A673 (cell line): ENCODE data around the gene ASTN1. TPM values are rescaled to one million over a fixed set of nuclear protein-coding genes. Genes with fewer than 3 reads are reported as not detected.

Experiments
- BruUV-seq: library from RNA; stranded (reverse); fragments of 400-500 nt; replicated peaks from 2 replicates; lab custom pipeline; 2021; lab: Mats Ljungman, UMichigan
- CTCF ChIA-PET: fragments of 300-600 bp; sonication (Branson Sonifier 250); formaldehyde crosslinking; loops from one replicate; lab custom pipeline; 2022; ENCODE audit warnings: antibody characterized with exemption; lab: Charles Lee
- POLR2A ChIA-PET: fragments of 300-600 bp; sonication (Branson Sonifier 250); formaldehyde crosslinking; loops from one replicate; lab custom pipeline; 2022; ENCODE audit warnings: antibody characterized with exemption; ENCODE audit not compliant: low non-redundant PET; lab: Charles Lee
- DNase-seq: peaks from one replicate; pipeline ENCODE4 v3.0.0-alpha.2; 2015; ENCODE audit warnings: low spot score
- H3K27ac ChIP-seq: fragments of 200-600 bp; sonication (generic); 2 replicates; pipeline ENCODE4 v1.5.1; 2016; ENCODE audit warnings: mixed run types, low read depth, mild to moderate bottlenecking, mixed read lengths, antibody characterized with exemption, low read length; ENCODE audit not compliant: poor library complexity, severe bottlenecking
- H3K27me3 ChIP-seq: fragments of 200-600 bp; sonication (generic); replicated peaks from 2 replicates; pipeline ENCODE4 v1.6.1; 2017; ENCODE audit warnings: mixed run types, low read depth, mild to moderate bottlenecking, mixed read lengths, antibody characterized with exemption, low read length; ENCODE audit not compliant: insufficient read depth, poor library complexity
- H3K36me3 ChIP-seq: fragments of 200-600 bp; sonication (generic); 2 replicates; pipeline ENCODE4 v1.6.1; 2016; ENCODE audit warnings: mixed run types, mild to moderate bottlenecking, mixed read lengths, antibody characterized with exemption, low read length; ENCODE audit not compliant: insufficient read depth, poor library complexity, severe bottlenecking
- H3K4me1 ChIP-seq: fragments of 200-600 bp; sonication (generic); 2 replicates; pipeline ENCODE4 v1.6.1; 2017; ENCODE audit warnings: mixed run types, mild to moderate bottlenecking, mixed read lengths, antibody characterized with exemption, low read length; ENCODE audit not compliant: insufficient read depth, poor library complexity, severe bottlenecking
- H3K4me3 ChIP-seq: fragments of 200-600 bp; sonication (generic); 2 replicates; pipeline ENCODE4 v1.5.1; 2016; ENCODE audit warnings: low read depth, mixed run types, mild to moderate bottlenecking, mixed read lengths, low read length; ENCODE audit not compliant: poor library complexity, severe bottlenecking
- H3K9me3 ChIP-seq: fragments of 200-600 bp; sonication (generic); 2 replicates; pipeline ENCODE4 v1.6.1; 2016; ENCODE audit warnings: mixed run types, low read depth, mild to moderate bottlenecking, mixed read lengths, antibody characterized with exemption, low read length; ENCODE audit not compliant: poor library complexity, severe bottlenecking
- EZH2 ChIP-seq: fragments of 200-600 bp; sonication (generic); IDR thresholded peaks from 2 replicates; pipeline ENCODE4 v1.6.1; 2017; ENCODE audit warnings: borderline replicate concordance, low read depth, mild to moderate bottlenecking, mixed read lengths, antibody characterized with exemption, low read length; ENCODE audit not compliant: poor library complexity, severe bottlenecking
- intact Hi-C: fragments of 100-400 bp; cut with micrococcal nuclease; formaldehyde crosslinking; loops from one replicate; pipeline ENCODE4 v1.10.0; 2022; ENCODE audit not compliant: unreplicated experiment
- total RNA-seq: library from RNA; stranded (reverse); gene quantifications from 2 replicates; pipeline ENCODE4 v1.2.3, GENCODE V29; 2021
- TF ChIP-seq, protein P1 (sequence below): fragments of 300-800, 200-600 bp; sonication (generic); conservative IDR thresholded peaks from 2 replicates; pipeline ENCODE4 v1.5.1; 2017; ENCODE audit warnings: low read depth, mild to moderate bottlenecking, antibody characterized with exemption, low read length, moderate library complexity, mixed read lengths

Gene ASTN1
- total RNA-seq, 1 experiment from 2014 or later, result 0.41 TPM

DNA sequence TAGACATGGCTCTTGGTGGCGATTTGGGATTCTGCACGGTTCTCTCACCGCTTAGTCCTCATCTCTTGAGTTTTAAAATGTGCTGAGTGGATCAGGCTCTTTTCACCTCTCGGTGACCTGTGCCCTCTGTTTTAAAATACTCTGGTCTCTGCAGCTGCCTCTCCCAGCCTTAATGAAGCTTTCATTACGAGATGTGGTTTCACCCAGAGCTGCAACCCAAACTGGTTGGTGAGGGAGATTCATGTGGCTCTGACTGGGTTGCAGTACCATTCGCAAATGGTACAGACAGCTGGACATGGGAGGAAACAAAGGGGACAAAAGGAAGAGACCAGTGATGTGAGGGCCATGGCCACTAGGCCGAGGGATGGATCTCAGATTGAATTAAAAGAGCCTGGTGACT lies 258.9 kb downstream of the ASTN1 start:
- ChIA-PET POLR2A (no interaction called here), CTCF (interaction anchor here (1.4 kb wide), 1 partner anchor 43 kb away, joined by 3 read pairs; no protein-coding TSS in a partner anchor)
- H3K27ac ChIP-seq, result no peak overlapping the region
- no peak for TF ChIP-seq EZH2
- TF ChIP-seq, protein P1, sequence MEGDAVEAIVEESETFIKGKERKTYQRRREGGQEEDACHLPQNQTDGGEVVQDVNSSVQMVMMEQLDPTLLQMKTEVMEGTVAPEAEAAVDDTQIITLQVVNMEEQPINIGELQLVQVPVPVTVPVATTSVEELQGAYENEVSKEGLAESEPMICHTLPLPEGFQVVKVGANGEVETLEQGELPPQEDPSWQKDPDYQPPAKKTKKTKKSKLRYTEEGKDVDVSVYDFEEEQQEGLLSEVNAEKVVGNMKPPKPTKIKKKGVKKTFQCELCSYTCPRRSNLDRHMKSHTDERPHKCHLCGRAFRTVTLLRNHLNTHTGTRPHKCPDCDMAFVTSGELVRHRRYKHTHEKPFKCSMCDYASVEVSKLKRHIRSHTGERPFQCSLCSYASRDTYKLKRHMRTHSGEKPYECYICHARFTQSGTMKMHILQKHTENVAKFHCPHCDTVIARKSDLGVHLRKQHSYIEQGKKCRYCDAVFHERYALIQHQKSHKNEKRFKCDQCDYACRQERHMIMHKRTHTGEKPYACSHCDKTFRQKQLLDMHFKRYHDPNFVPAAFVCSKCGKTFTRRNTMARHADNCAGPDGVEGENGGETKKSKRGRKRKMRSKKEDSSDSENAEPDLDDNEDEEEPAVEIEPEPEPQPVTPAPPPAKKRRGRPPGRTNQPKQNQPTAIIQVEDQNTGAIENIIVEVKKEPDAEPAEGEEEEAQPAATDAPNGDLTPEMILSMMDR, result no peak
- intact Hi-C loops, result loop anchor here (2.0 kb wide), 1 partner anchor 45 kb away; no protein-coding TSS in a partner anchor
- no peaks in the 10 kb centered on the region for H3K36me3 ChIP-seq
- BruUV-seq, result no TSS peak
- no peaks in the 10 kb centered on the region for H3K9me3 ChIP-seq
- no peaks in the 10 kb centered on the region for H3K27me3 ChIP-seq
- no peak for DNase-seq
- no peak overlapping the region for H3K4me3 ChIP-seq
- peaks cover 28% of the 10 kb centered on the region for H3K4me1 ChIP-seq

DNA sequence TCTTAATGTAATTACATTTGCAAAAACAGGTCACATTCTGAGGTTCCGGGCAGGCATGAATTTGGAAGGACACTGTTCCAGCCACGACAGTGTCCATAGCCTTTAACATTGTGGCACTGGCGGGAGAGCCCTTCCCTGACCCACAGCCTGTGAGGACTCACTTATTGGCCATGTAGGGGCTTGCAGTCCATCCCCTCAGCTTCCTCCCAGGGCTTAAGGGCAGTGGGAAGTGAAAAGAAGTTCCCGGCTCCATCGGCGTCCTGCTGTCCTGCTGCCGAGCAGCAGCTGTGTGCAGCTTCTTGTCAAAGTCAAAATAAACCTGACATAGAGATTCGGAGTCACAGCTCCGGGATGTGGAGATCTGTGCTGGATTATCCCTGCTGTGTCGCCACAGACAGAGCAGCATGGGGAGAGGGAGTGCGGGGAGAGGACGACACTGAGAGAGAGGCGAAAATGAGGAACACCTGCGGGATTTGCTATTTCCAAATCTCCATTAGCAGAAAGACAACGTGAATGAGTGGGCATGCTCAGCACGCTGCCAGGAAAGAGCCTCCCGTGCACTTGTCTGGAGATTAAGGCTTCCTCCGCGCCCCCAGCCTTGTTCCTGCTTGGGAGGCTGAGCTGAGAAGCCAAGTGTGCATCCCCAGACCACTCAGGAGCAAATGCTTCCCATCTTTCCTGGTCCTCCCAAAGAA lies 260.3 kb downstream of the ASTN1 start:
- BruUV-seq, result no TSS peak
- TF ChIP-seq, protein P1, result no peak
- TF ChIP-seq EZH2, result no peak
- peaks cover 35% of the 10 kb centered on the region for H3K4me1 ChIP-seq
- ChIA-PET POLR2A (interaction anchor here (0.6 to 1.0 kb wide), 2 partner anchors 267 to 989 kb away, joined by 3 to 4 read pairs; no protein-coding TSS in a partner anchor), CTCF (interaction anchor here (1.0 to 1.4 kb wide), 4 partner anchors 45 to 1041 kb away, joined by 3 to 6 read pairs (median 4); no protein-coding TSS in a partner anchor)
- DNase-seq, result peak; percentile 89
- no peaks in the 10 kb centered on the region for H3K36me3 ChIP-seq
- intact Hi-C loops, result loop anchor here (2.0 kb wide), 1 partner anchor 47 kb away; no protein-coding TSS in a partner anchor
- peak overlapping the region; percentile 72 for H3K27ac ChIP-seq
- H3K4me3 ChIP-seq, result peak overlapping the region; percentile 3
- H3K9me3 ChIP-seq, result no peaks in the 10 kb centered on the region
- H3K27me3 ChIP-seq, result no peaks in the 10 kb centered on the region

DNA sequence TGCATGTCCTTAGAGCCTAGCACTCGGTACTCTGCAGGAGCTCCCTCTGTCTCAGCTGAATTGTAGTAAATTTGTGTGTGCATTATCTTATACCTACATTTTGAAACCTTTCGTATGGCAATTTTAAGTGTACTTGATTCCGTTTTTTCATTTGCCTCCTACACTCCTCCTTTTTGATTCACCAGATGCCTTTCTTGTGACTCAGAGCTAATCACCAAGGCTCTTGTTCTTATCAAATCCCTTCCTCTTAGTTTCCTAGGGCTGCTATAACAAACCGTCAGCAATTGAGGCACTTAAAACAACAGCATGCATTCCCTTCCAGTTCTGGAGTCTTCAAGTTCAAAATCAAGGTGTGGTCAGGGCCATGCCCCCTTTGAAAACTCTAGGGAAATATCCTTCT lies 261.0 kb downstream of the ASTN1 start:
- POLR2A ChIA-PET, result interaction anchor here (1.0 kb wide), 1 partner anchor 990 kb away, joined by 4 read pairs; no protein-coding TSS in a partner anchor
- no TSS peak for BruUV-seq
- peak overlapping the region; percentile 72 for H3K27ac ChIP-seq
- peaks cover 40% of the 10 kb centered on the region for H3K4me1 ChIP-seq
- TF ChIP-seq EZH2, result no peak
- TF ChIP-seq, protein P1, result no peak
- H3K4me3 ChIP-seq, result no peak overlapping the region
- CTCF ChIA-PET, result interaction anchor here (1.2 to 1.3 kb wide), 2 partner anchors 278 to 1042 kb away, joined by 5 to 6 read pairs; no protein-coding TSS in a partner anchor
- no peaks in the 10 kb centered on the region for H3K9me3 ChIP-seq
- DNase-seq, result peak; percentile 75
- no peaks in the 10 kb centered on the region for H3K27me3 ChIP-seq
- H3K36me3 ChIP-seq, result no peaks in the 10 kb centered on the region
- intact Hi-C loops, result no loop called here
